Left ventricle myocardium inferior (tissue), 1 donor: Measurements from ENCODE around the gene EXTL1. TPM values are rescaled to one million over a fixed set of nuclear protein-coding genes. Genes with fewer than 3 reads are reported as not detected.

ENCODE experiments used
- DNase-seq: peaks from one replicate; pipeline ENCODE4 v3.0.0-alpha.2; 2020
- H3K27ac ChIP-seq: fragments of 200-600 bp; replicated peaks from 2 replicates; pipeline ENCODE4 v1.8.0; 2021
- H3K27me3 ChIP-seq: fragments of 200-600 bp; 2 replicates; pipeline ENCODE4 v1.8.0; 2021; ENCODE audit warnings: low read depth
- H3K36me3 ChIP-seq: fragments of 200-600 bp; 2 replicates; pipeline ENCODE4 v1.8.0; 2021
- H3K4me1 ChIP-seq: fragments of 200-600 bp; 2 replicates; pipeline ENCODE4 v1.8.0; 2021
- H3K4me3 ChIP-seq: fragments of 200-600 bp; 2 replicates; pipeline ENCODE4 v1.8.0; 2021; ENCODE audit warnings: mild to moderate bottlenecking, moderate library complexity
- H3K9me3 ChIP-seq: fragments of 200-600 bp; replicated peaks from 2 replicates; pipeline ENCODE4 v1.8.0; 2021
- intact Hi-C: fragments of 100-400 bp; cut with micrococcal nuclease; formaldehyde crosslinking; loops from one replicate; pipeline ENCODE4 v1.11.0; 2022
- total RNA-seq: library from RNA; stranded (reverse); fragmentation: NEBNext Ultra II Directional; extraction: Animal tissue kit (Norgen Biotek cat#: 25700); gene quantifications from one replicate; pipeline ENCODE4 v1.2.1, GENCODE V29; 2021
- TF ChIP-seq, protein P1 (sequence below): fragments of 200-600 bp; IDR thresholded peaks from 2 replicates; pipeline ENCODE4 v1.8.0; 2021; ENCODE audit warnings: antibody characterized with exemption, mild to moderate bottlenecking, borderline replicate concordance
- donor health status: DM: no; HTN: yes; CAD: no; lungs with severe emphysema.

Gene EXTL1
- total RNA-seq, 1 donor from 2014 or later = 11.3 TPM

- Histone ChIP-seq H3K4me1 (peaks cover 41% of the 10 kb centered on the region), H3K27ac (peak overlapping the region; percentile 97)
- TF ChIP-seq, protein P1, sequence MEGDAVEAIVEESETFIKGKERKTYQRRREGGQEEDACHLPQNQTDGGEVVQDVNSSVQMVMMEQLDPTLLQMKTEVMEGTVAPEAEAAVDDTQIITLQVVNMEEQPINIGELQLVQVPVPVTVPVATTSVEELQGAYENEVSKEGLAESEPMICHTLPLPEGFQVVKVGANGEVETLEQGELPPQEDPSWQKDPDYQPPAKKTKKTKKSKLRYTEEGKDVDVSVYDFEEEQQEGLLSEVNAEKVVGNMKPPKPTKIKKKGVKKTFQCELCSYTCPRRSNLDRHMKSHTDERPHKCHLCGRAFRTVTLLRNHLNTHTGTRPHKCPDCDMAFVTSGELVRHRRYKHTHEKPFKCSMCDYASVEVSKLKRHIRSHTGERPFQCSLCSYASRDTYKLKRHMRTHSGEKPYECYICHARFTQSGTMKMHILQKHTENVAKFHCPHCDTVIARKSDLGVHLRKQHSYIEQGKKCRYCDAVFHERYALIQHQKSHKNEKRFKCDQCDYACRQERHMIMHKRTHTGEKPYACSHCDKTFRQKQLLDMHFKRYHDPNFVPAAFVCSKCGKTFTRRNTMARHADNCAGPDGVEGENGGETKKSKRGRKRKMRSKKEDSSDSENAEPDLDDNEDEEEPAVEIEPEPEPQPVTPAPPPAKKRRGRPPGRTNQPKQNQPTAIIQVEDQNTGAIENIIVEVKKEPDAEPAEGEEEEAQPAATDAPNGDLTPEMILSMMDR = peak; percentile 99
Observed at GRCh38 chr1:26035959-26036755, 14.6 kb downstream of the EXTL1 start.

DNA sequence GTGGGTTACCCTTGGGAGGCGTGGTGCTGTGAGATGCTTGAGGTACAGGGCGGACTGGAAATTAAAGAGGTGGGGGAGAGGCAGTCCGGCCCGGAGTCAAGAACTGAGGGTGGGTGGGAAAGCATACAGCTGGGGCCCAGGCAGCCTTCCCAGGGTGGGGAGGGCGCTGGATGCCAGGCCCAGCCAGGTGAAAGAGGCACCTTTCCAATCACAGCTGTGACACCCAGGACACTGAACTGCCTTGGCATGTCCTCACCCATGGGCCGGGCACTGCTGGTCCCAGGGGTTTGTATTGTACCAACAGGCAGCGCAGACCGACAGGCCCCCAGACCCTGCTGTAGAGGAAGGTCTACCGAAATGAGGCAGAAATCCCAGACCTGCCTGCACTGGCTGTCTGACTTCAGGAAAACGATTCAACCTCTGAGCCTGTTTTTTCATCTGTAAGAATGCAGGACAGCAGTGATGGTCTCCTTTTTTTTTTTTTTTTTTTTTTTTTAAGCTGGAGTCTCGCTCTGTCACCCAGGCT, 15.2 kb downstream of the EXTL1 start:
- Histone ChIP-seq H3K27ac (peak overlapping the region; percentile 97), H3K4me1 (peaks cover 41% of the 10 kb centered on the region)
- TF ChIP-seq, protein P1 = no peak

More at GRCh38 chr1:26035959-26036755, 14.6 kb downstream of the EXTL1 start:
- Histone ChIP-seq H3K36me3 (no peaks in the 10 kb centered on the region), H3K27me3 (peaks cover 8% of the 10 kb centered on the region), H3K9me3 (no peaks in the 10 kb centered on the region), H3K4me3 (peak overlapping the region; percentile 93)
- intact Hi-C loops = no loop called here
- DNase-seq = peak; percentile 85

GRCh38 chr1:26037904-26038303, 16.3 kb downstream of the EXTL1 start:
- Histone ChIP-seq H3K4me3 (no peak overlapping the region), H3K36me3 (no peaks in the 10 kb centered on the region), H3K4me1 (peaks cover 46% of the 10 kb centered on the region), H3K27me3 (peaks cover 21% of the 10 kb centered on the region), H3K27ac (peak overlapping the region; percentile 97), H3K9me3 (no peaks in the 10 kb centered on the region)
- DNase-seq = no peak
- TF ChIP-seq, protein P1 = no peak
- intact Hi-C loops = no loop called here

More for the DNA sequence above, 15.2 kb downstream of the EXTL1 start:
- intact Hi-C loops = no loop called here
- peaks cover 11% of the 10 kb centered on the region for H3K27me3 ChIP-seq
- no peaks in the 10 kb centered on the region for H3K36me3 ChIP-seq
- H3K9me3 ChIP-seq = no peaks in the 10 kb centered on the region
- DNase-seq = no peak
- peak overlapping the region; percentile 93 for H3K4me3 ChIP-seq

DNA sequence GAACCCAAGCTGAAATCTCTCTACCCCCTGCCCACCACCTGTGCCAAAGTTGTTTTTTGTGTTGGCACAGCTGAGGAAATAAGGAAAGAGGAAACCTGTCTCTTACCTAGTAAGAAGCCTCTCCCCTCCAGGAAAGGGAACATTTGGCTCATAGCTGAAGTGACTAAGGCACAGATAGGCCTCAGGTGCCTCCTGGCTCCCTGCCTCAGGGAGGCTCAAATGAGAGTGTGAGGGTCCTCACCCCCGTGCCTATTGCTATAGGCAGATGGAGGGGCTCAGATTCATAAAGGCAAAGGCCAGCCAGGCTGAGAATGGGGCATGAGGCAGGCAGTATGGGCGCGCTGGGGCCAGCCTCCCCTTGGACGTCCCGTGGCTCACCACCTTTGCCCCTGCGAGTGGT, 16.9 kb downstream of the EXTL1 start:
- TF ChIP-seq, protein P1 = no peak
- H3K27me3 ChIP-seq = peaks cover 27% of the 10 kb centered on the region
- intact Hi-C loops = no loop called here
- H3K9me3 ChIP-seq = no peaks in the 10 kb centered on the region
- no peaks in the 10 kb centered on the region for H3K36me3 ChIP-seq
- no peak for DNase-seq
- H3K27ac ChIP-seq = peak overlapping the region; percentile 97
- no peak overlapping the region for H3K4me3 ChIP-seq
- H3K4me1 ChIP-seq = peaks cover 50% of the 10 kb centered on the region

DNA sequence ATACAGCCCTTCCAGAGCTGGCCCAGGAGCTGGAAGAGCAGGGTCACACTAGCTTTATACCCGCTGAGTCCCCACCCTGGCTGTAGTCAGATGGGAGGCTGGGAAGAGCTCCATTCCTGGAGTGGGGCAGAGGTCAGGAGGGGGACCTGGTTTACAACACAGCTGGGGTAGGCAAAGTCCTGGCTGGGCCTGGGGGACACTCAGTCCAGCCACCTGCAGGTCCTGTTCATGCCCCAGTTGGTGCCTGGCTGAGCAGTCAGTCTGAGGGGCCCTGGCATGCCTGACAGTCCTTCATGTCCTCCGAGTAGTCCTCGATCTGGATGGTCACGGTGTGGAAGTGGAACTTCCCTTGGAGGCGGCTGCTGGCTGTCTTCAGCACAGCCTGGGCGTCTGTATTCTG, 17.3 kb downstream of the EXTL1 start:
- Histone ChIP-seq H3K9me3 (no peaks in the 10 kb centered on the region), H3K27me3 (peaks cover 31% of the 10 kb centered on the region), H3K27ac (peak overlapping the region; percentile 97), H3K36me3 (no peaks in the 10 kb centered on the region), H3K4me1 (peaks cover 54% of the 10 kb centered on the region), H3K4me3 (no peak overlapping the region)
- intact Hi-C loops = no loop called here
- TF ChIP-seq, protein P1 = no peak
- DNase-seq = no peak
